HG03108 (cell line): Measurements from ENCODE around the gene BAG2.

Source experiments
- ATAC-seq: cut with Tn5 transposase; IDR thresholded peaks from one replicate; pipeline ENCODE4 v1.9.1; 2021; ENCODE audit warnings: moderate library complexity; ENCODE audit not compliant: unreplicated experiment

Gene BAG2

GRCh38 chr6:57221191-57221935 lies 49.2 kb downstream of the BAG2 start:
- peak; percentile 68 for ATAC-seq

DNA sequence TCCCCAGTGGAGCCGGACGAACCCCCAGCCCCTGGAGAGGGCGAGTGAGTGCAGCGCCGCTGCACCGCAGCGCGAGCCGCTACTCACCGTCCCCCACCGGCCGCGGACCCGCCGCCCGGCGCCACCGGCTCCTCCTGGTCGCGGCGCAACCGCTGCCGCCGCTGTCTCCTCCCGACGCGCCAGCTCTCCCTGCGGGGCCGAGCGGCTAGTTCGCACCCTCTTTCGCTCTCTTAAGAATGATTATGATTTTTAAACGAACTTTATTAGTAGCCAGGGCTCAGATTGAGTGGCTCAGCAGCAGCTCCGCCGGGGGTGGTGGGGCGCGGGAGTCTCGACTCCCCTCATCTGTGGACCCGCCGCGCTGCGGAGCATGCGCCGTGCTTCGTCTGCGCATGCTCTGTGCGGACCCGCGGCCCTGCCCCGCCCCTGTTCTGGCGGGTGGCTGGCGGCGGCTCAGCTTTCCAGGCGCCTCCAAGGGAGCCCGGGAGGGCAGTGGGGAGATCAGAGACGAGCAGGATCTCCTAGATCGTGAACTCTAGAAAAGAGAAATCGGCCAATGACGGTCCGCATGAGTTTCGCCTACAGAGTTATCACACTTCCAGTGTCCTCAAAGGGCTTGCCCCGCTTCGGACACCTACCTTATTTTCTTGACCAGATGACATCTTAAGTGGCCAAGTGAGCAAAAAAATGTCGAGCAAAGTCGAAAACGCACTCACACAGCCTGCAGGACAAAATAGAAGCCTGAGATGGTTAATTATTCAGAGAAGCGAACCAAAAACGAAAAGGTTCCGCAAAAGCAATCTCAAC lies 50.0 kb downstream of the BAG2 start, which contains the start of gene RAB23:
TSS of gene RAB23 (minus strand) at position 372 of the 807 bp plus-strand sequence. CDS start 11,927 bp downstream, outside the sequence.
- peak; percentile 89 for ATAC-seq

GRCh38 chr6:57222743-57223077 lies 50.6 kb downstream of the BAG2 start:
- ATAC-seq: no peak

- no peak for ATAC-seq
Measured at GRCh38 chr6:57224769-57225515, 52.8 kb downstream of the BAG2 start.

DNA sequence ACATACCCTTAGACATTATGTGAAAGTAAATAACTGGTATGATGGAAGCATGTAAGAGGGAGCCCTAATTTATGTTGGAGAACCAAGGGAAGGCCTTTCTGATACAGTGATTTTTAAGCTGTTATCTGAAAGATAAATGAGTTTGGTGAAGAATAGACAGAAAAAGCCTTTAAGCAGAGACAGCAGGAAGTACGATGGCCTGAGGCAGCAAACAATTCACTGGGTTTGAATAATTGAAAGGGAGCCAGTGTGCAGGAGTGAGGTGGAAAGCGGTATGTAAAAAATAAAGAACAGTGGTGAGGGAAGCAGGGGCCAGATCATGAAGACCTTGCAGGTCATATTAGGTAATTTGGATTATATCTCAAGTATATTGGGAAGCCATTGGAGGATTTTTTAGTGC lies 54.1 kb downstream of the BAG2 start:
- no peak for ATAC-seq
